H1 (cell line): ENCODE results near the gene METTL21C. TPM values are rescaled to one million over a fixed set of nuclear protein-coding genes. Genes with fewer than 3 reads are reported as not detected.

Experiments
- CTCF ChIA-PET: fragments of 300-600 bp; sonication (Branson Sonifier 250); formaldehyde crosslinking; loops from one replicate; lab custom pipeline; 2021; ENCODE audit not compliant: partially characterized antibody; lab: Charles Lee
- POLR2A ChIA-PET: fragments of 300-600 bp; sonication (Branson Sonifier 250); formaldehyde crosslinking; loops from one replicate; lab custom pipeline; 2021; ENCODE audit warnings: inconsistent platforms; ENCODE audit not compliant: partially characterized antibody; lab: Charles Lee
- DNase-seq, 2 experiments: peaks; one replicate each; pipeline versions ENCODE4 v3.0.0 to v3.0.0-alpha.2; 2010 to 2022; ENCODE audit warnings: low spot score in 2 of 2, low read depth in 1 of 2, mixed read lengths in 1 of 2
- FAIRE-seq: peaks from 2 replicates; lab custom pipeline; 2011; peaks lifted over from hg19 to GRCh38; lab: Jason Lieb, UNC
- H2AFZ ChIP-seq: 2 replicates; pipeline ENCODE4 v1.8.1; 2012; ENCODE audit warnings: low read length, inconsistent platforms
- H2AK5ac ChIP-seq: 2 replicates; pipeline ENCODE4 v1.6.1; 2013; ENCODE audit warnings: low read depth, low read length
- H2BK120ac ChIP-seq: replicated peaks from 2 replicates; pipeline ENCODE3; 2013; ENCODE audit warnings: low read depth, low read length, inconsistent platforms
- H2BK12ac ChIP-seq: 2 replicates; pipeline ENCODE4 v1.6.1; 2013; ENCODE audit warnings: low read depth, low read length
- H2BK15ac ChIP-seq: 2 replicates; pipeline ENCODE4 v1.6.1; 2013; ENCODE audit warnings: low read length
- H2BK20ac ChIP-seq: 2 replicates; pipeline ENCODE4 v1.6.1; 2013; ENCODE audit warnings: low read length
- H2BK5ac ChIP-seq: 2 replicates; pipeline ENCODE4 v1.6.1; 2013; ENCODE audit warnings: low read depth, low read length
- H3K14ac ChIP-seq: 2 replicates; pipeline ENCODE4 v1.6.1; 2013; ENCODE audit warnings: inconsistent platforms; ENCODE audit not compliant: insufficient read length
- H3K18ac ChIP-seq: 2 replicates; pipeline ENCODE4 v1.6.1; 2013; ENCODE audit warnings: low read length; ENCODE audit errors: extremely low read depth
- H3K23ac ChIP-seq: 2 replicates; pipeline ENCODE4 v1.6.1; 2013; ENCODE audit warnings: inconsistent platforms; ENCODE audit not compliant: insufficient read length
- H3K23me2 ChIP-seq: 2 replicates; pipeline ENCODE4 v1.6.1; 2013; ENCODE audit warnings: low read depth, low read length
- H3K27ac ChIP-seq: 2 replicates; pipeline ENCODE4 v1.6.1; 2011; ENCODE audit warnings: low read depth, low read length, inconsistent platforms
- H3K27me3 ChIP-seq, 4 experiments: replicated peaks in 1 of 4; 1 replicate in 1 of 4; 2 replicates in 3 of 4; pipeline versions ENCODE4 v1.6.1 to v1.8.1; 2011 to 2013; ENCODE audit warnings: low read length in 3 of 4, mild to moderate bottlenecking in 3 of 4, inconsistent platforms in 2 of 4, mixed read lengths in 2 of 4, moderate library complexity in 1 of 4; ENCODE audit not compliant: control insufficient read depth in 3 of 4, insufficient read depth in 3 of 4; ENCODE audit errors: extremely low read depth in 1 of 4
- H3K36me3 ChIP-seq, 4 experiments: 2 replicates each; pipeline versions ENCODE4 v1.6.1 to v1.8.1; 2011 to 2013; ENCODE audit warnings: mild to moderate bottlenecking in 4 of 4, low read length in 3 of 4, moderate library complexity in 2 of 4, control low read depth in 1 of 4, inconsistent platforms in 1 of 4; ENCODE audit not compliant: insufficient read depth in 4 of 4, control insufficient read depth in 2 of 4
- H3K4ac ChIP-seq: replicated peaks from 2 replicates; pipeline ENCODE3; 2013; ENCODE audit warnings: low read length, low read depth, mixed read lengths, inconsistent platforms; ENCODE audit not compliant: insufficient read length
- H3K4me1 ChIP-seq, 4 experiments: replicated peaks in 1 of 4; 1 replicate in 1 of 4; 2 replicates in 3 of 4; pipeline versions ENCODE4 v1.6.1 to v1.8.1; 2011 to 2013; ENCODE audit warnings: low read length in 3 of 4, inconsistent platforms in 2 of 4, mixed read lengths in 1 of 4; ENCODE audit not compliant: insufficient read depth in 4 of 4, control insufficient read depth in 3 of 4
- H3K4me2 ChIP-seq, 2 experiments: 2 replicates each; pipeline versions ENCODE4 v1.6.1 to v1.8.1; 2011 to 2013; ENCODE audit warnings: low read depth in 2 of 2, low read length in 2 of 2, control low read depth in 1 of 2, inconsistent platforms in 1 of 2, mild to moderate bottlenecking in 1 of 2; ENCODE audit not compliant: insufficient read depth in 1 of 2
- H3K4me3 ChIP-seq, 4 experiments: fragments of 200-600, 300-600 bp in 1 of 4; sonication (generic), shearing (Covaris generic), sonication (Bioruptor Twin) in 1 of 4; 2 replicates each; pipeline versions ENCODE4 v1.5.1 to v1.8.1; 2011 to 2016; ENCODE audit warnings: low read length in 4 of 4, low read depth in 3 of 4, control low read depth in 2 of 4, inconsistent platforms in 2 of 4, mild to moderate bottlenecking in 2 of 4, mixed read lengths in 1 of 4, moderate library complexity in 1 of 4; ENCODE audit not compliant: insufficient read depth in 2 of 4; ENCODE audit errors: extremely low read depth in 1 of 4
- H3K56ac ChIP-seq: replicated peaks from 2 replicates; pipeline ENCODE3; 2013; ENCODE audit warnings: low read depth, mild to moderate bottlenecking, mixed read lengths, low read length, inconsistent platforms; ENCODE audit not compliant: insufficient read length
- H3K79me1 ChIP-seq: 2 replicates; pipeline ENCODE4 v1.6.1; 2013; ENCODE audit warnings: low read depth, low read length, control low read depth
- H3K79me2 ChIP-seq, 2 experiments: 2 replicates each; pipeline versions ENCODE4 v1.6.1 to v1.8.1; 2012 to 2013; ENCODE audit warnings: low read length in 2 of 2, mild to moderate bottlenecking in 2 of 2, inconsistent platforms in 1 of 2; ENCODE audit not compliant: insufficient read depth in 2 of 2, control insufficient read depth in 1 of 2
- H3K9ac ChIP-seq, 4 experiments: replicated peaks in 1 of 4; 1 replicate in 1 of 4; 2 replicates in 3 of 4; pipeline versions ENCODE4 v1.6.1 to v1.8.1; 2011 to 2013; ENCODE audit warnings: low read depth in 3 of 4, low read length in 3 of 4, control low read depth in 2 of 4, mild to moderate bottlenecking in 2 of 4, moderate library complexity in 2 of 4, inconsistent platforms in 1 of 4; ENCODE audit errors: extremely low read depth in 1 of 4
- H3K9me3 ChIP-seq, 2 experiments: 2 replicates each; pipeline versions ENCODE4 v1.6.1 to v1.8.1; 2012 to 2013; ENCODE audit warnings: mild to moderate bottlenecking in 2 of 2, moderate library complexity in 2 of 2, control low read depth in 1 of 2, inconsistent platforms in 1 of 2, low read depth in 1 of 2, low read length in 1 of 2, mixed read lengths in 1 of 2; ENCODE audit not compliant: insufficient read depth in 2 of 2
- H4K20me1 ChIP-seq, 2 experiments: replicated peaks in 1 of 2; 2 replicates each; pipeline versions ENCODE3 to v1.8.1; 2011 to 2013; ENCODE audit warnings: inconsistent platforms in 2 of 2, low read length in 2 of 2, mild to moderate bottlenecking in 1 of 2; ENCODE audit not compliant: insufficient read depth in 2 of 2, control insufficient read depth in 1 of 2
- H4K5ac ChIP-seq: 2 replicates; pipeline ENCODE4 v1.6.1; 2013; ENCODE audit warnings: low read length, low read depth, mixed read lengths, inconsistent platforms; ENCODE audit not compliant: insufficient read length
- H4K8ac ChIP-seq: 2 replicates; pipeline ENCODE4 v1.8.0; 2013; ENCODE audit warnings: mild to moderate bottlenecking, moderate library complexity, low read length, inconsistent platforms; ENCODE audit not compliant: insufficient read depth; ENCODE audit errors: extremely low read depth
- H4K91ac ChIP-seq: replicated peaks from 2 replicates; pipeline ENCODE3; 2013; ENCODE audit warnings: low read length, mixed read lengths, inconsistent platforms; ENCODE audit not compliant: insufficient read length
- PHF8 ChIP-seq: fragments of 200-600 bp; sonication (generic); conservative IDR thresholded peaks from 2 replicates; pipeline ENCODE4 v1.7.1; 2012; ENCODE audit warnings: low read depth, mild to moderate bottlenecking, inconsistent platforms, low read length, moderate library complexity
- WGBS, 2 experiments: shearing (Covaris generic) in 1 of 2; methylation state at CpG; one replicate each; pipeline versions ENCODE4 v1.1.6 to v1.1.7; 2013 to 2015; ENCODE audit warnings: low lambda C conversion rate in 2 of 2, mixed read lengths in 2 of 2, inconsistent platforms in 1 of 2, low coverage in 1 of 2, missing lambda C conversion rate in 1 of 2; ENCODE audit not compliant: insufficient replicate concordance in 2 of 2, insufficient coverage in 1 of 2, insufficient read length in 1 of 2; ENCODE audit errors: extremely low coverage in 1 of 2, missing lambda C conversion rate in 1 of 2; 5-methylcytosine and 5-hydroxymethylcytosine counted together
- polyA plus RNA-seq, 7 experiments: library from polyadenylated mRNA; depleted of rRNA in 3 of 7; stranded (reverse) in 5 of 7; unstranded in 2 of 7; fragments of >200 nt in 5 of 7; fragments of 200-250 nt in 2 of 7; gene quantifications; 1 replicate in 5 of 7; 2 replicates in 1 of 7; 4 replicates in 1 of 7; pipeline versions ENCODE4 v1.2.1 to v1.2.3, GENCODE V29; 2011 to 2013; ENCODE audit warnings: missing spikeins in 2 of 7, mixed read lengths in 2 of 7
- total RNA-seq: library from RNA; stranded (reverse); fragmentation: NEBNext Ultra II Directional; extraction: Animal tissue kit (Norgen Biotek cat#: 25700); gene quantifications from 2 replicates; pipeline ENCODE4 v1.2.1, GENCODE V29; 2021

Gene METTL21C
- total and polyA plus RNA-seq, 2 of the 8 experiments (the other 6 are each of a cell fraction or from before 2014, with no cell fraction given), result not detected

- no peak for TF ChIP-seq PHF8
- no peaks in the 10 kb centered on the region for H3K23me2 ChIP-seq
- DNase-seq, result no peak
- no peak overlapping the region for H3K27ac ChIP-seq
- no peak overlapping the region for H3K18ac ChIP-seq
- no peak overlapping the region for H3K23ac ChIP-seq
- no peak overlapping the region for H2BK120ac ChIP-seq
- H3K79me2 ChIP-seq, result no peaks in the 10 kb centered on the region
- no peak overlapping the region for H2BK5ac ChIP-seq
- no peak overlapping the region for H2BK12ac ChIP-seq
- H3K56ac ChIP-seq, result no peak overlapping the region
- no peak overlapping the region for H2BK15ac ChIP-seq
- no peak overlapping the region for H3K4me2 ChIP-seq
- H3K4me3 ChIP-seq, result no peak overlapping the region
- no peaks in the 10 kb centered on the region; a peak in 1 of 4 replicates for H3K9me3 ChIP-seq
- H4K20me1 ChIP-seq, result no peaks in the 10 kb centered on the region
- H3K79me1 ChIP-seq, result no peaks in the 10 kb centered on the region
- no peaks in the 10 kb centered on the region for H3K36me3 ChIP-seq
- no peak overlapping the region for H2AFZ ChIP-seq
- no peaks in the 10 kb centered on the region for H3K27me3 ChIP-seq
- no peak overlapping the region for H4K5ac ChIP-seq
- no peaks in the 10 kb centered on the region for H3K4me1 ChIP-seq
- no peak overlapping the region for H3K4ac ChIP-seq
- H2AK5ac ChIP-seq, result no peak overlapping the region
- no peak overlapping the region for H4K8ac ChIP-seq
- H4K91ac ChIP-seq, result no peak overlapping the region
- WGBS, 2 experiments, result 93% methylated on average over 9 of the region's 9 CpGs; no CpG with 5 or more reads in 1 of the 2 experiments
- POLR2A ChIA-PET, result no interaction called here
- no peak overlapping the region for H2BK20ac ChIP-seq
- H3K14ac ChIP-seq, result no peak overlapping the region
- CTCF ChIA-PET, result no interaction called here
- no peak overlapping the region for H3K9ac ChIP-seq
- no peak for FAIRE-seq
Measured at GRCh38 chr13:102710261-102710679, 15.4 kb upstream of the METTL21C start.
